ENCODE data around the gene FAM184A.

The FAM184A gene

DNA sequence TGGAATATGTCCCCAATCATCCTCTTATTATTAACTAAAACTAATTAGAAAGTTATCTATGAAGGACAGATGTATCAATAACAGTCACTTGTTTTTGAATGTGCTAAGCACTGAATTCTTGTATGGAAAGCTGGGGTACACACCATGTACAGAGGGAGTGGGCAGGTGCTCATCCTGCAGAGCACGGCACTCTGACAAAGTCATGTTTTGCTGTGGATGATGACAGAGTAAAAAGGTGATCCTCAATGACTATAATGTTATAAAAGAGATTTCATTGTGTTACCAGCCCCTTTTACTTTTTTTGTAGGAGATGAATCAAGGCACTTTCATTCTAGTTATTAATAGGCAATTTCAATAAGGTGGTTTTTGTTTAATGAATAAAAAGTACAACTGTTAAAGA, 92.2 kb downstream of the FAM184A start:
- no peaks in the 10 kb centered on the region for H3K9me3 ChIP-seq (ENCODE audit: control insufficient read depth in 2 of 2, low read length in 2 of 2)
- H3K9ac ChIP-seq (ENCODE audit: low read length in 2 of 2) = no peak overlapping the region
- no peak overlapping the region for H3K4me3 ChIP-seq (ENCODE audit: low read length in 2 of 2)
- no peak overlapping the region for H3K27ac ChIP-seq (ENCODE audit: low read length)
- H3K27me3 ChIP-seq (ENCODE audit: control insufficient read depth in 1 of 2, insufficient read depth in 2 of 2, low read length in 2 of 2) = no peaks in the 10 kb centered on the region
- H3K4me1 ChIP-seq (ENCODE audit: control insufficient read depth, insufficient read depth, low read length) = no peaks in the 10 kb centered on the region
- no peaks in the 10 kb centered on the region for H3K36me3 ChIP-seq (ENCODE audit: control insufficient read depth in 2 of 2, insufficient read depth in 2 of 2, low read length in 2 of 2)

- Histone ChIP-seq H3K36me3 (ENCODE audit: control insufficient read depth in 2 of 2, insufficient read depth in 2 of 2, low read length in 2 of 2) (no peaks in the 10 kb centered on the region), H3K27ac (ENCODE audit: low read length) (no peak overlapping the region), H3K4me1 (ENCODE audit: control insufficient read depth, insufficient read depth, low read length) (no peaks in the 10 kb centered on the region), H3K9ac (ENCODE audit: low read length in 2 of 2) (no peak overlapping the region), H3K27me3 (ENCODE audit: control insufficient read depth in 1 of 2, insufficient read depth in 2 of 2, low read length in 2 of 2) (no peaks in the 10 kb centered on the region), H3K9me3 (ENCODE audit: control insufficient read depth in 2 of 2, low read length in 2 of 2) (no peaks in the 10 kb centered on the region), H3K4me3 (ENCODE audit: low read length in 2 of 2) (no peak overlapping the region)
These were observed 93.2 kb downstream of the FAM184A start for GRCh38 chr6:118985123-118985830.

DNA sequence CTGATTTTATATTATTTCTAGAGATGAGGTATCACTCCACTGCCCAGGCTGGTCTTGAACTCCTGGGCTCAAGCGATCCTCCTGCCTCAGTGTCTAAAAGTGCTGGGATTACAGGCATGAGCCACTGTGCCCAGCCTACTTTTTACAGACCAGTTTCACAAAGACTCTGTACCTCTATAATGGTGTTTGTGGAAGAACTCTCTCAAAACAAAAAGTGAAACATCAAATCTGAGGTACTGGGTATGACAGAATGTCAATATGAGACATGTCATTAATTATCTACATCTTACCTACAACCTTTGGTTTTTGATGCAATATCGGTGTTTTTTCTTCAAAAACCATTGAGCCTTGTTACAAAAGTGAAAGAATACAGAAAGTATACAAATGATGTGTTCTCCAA, 94.1 kb downstream of the FAM184A start:
- Histone ChIP-seq H3K4me3 (ENCODE audit: low read length in 2 of 2) (no peak overlapping the region), H3K27me3 (ENCODE audit: control insufficient read depth in 1 of 2, insufficient read depth in 2 of 2, low read length in 2 of 2) (no peaks in the 10 kb centered on the region), H3K4me1 (ENCODE audit: control insufficient read depth, insufficient read depth, low read length) (no peaks in the 10 kb centered on the region), H3K27ac (ENCODE audit: low read length) (no peak overlapping the region), H3K9me3 (ENCODE audit: control insufficient read depth in 2 of 2, low read length in 2 of 2) (no peaks in the 10 kb centered on the region), H3K36me3 (ENCODE audit: control insufficient read depth in 2 of 2, insufficient read depth in 2 of 2, low read length in 2 of 2) (no peaks in the 10 kb centered on the region), H3K9ac (ENCODE audit: low read length in 2 of 2) (no peak overlapping the region)

DNA sequence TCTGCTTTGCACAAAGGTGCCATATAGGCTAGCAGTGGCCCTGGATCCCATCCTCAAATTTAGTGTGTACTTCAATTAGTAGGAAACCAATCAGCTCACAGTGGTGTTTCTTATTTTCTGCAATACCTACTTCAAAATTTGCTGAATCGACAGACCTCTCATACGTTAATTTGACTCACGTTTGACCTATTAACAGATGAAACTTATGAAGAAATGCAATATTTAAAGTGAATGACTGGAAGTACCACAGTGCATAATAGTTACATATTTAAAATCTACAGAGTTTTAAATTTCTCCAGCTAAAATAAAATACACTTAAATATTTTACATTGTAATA, 95.9 kb downstream of the FAM184A start:
- Histone ChIP-seq H3K4me1 (ENCODE audit: control insufficient read depth, insufficient read depth, low read length) (no peaks in the 10 kb centered on the region), H3K27me3 (ENCODE audit: control insufficient read depth in 1 of 2, insufficient read depth in 2 of 2, low read length in 2 of 2) (no peaks in the 10 kb centered on the region), H3K9me3 (ENCODE audit: control insufficient read depth in 2 of 2, low read length in 2 of 2) (no peaks in the 10 kb centered on the region), H3K27ac (ENCODE audit: low read length) (no peak overlapping the region), H3K36me3 (ENCODE audit: control insufficient read depth in 2 of 2, insufficient read depth in 2 of 2, low read length in 2 of 2) (peaks cover 0 to 4% of the 10 kb centered on the region in 2 donors), H3K4me3 (ENCODE audit: low read length in 2 of 2) (no peak overlapping the region), H3K9ac (ENCODE audit: low read length in 2 of 2) (no peak overlapping the region)

GRCh38 chr6:118981884-118982574, 96.4 kb downstream of the FAM184A start:
- no peaks in the 10 kb centered on the region for H3K4me1 ChIP-seq (ENCODE audit: control insufficient read depth, insufficient read depth, low read length)
- peaks cover 0 to 4% of the 10 kb centered on the region in 2 donors for H3K36me3 ChIP-seq (ENCODE audit: control insufficient read depth in 2 of 2, insufficient read depth in 2 of 2, low read length in 2 of 2)
- no peak overlapping the region for H3K4me3 ChIP-seq (ENCODE audit: low read length in 2 of 2)
- H3K9me3 ChIP-seq (ENCODE audit: control insufficient read depth in 2 of 2, low read length in 2 of 2) = no peaks in the 10 kb centered on the region
- no peaks in the 10 kb centered on the region for H3K27me3 ChIP-seq (ENCODE audit: control insufficient read depth in 1 of 2, insufficient read depth in 2 of 2, low read length in 2 of 2)
- no peak overlapping the region for H3K9ac ChIP-seq (ENCODE audit: low read length in 2 of 2)
- no peak overlapping the region for H3K27ac ChIP-seq (ENCODE audit: low read length)

DNA sequence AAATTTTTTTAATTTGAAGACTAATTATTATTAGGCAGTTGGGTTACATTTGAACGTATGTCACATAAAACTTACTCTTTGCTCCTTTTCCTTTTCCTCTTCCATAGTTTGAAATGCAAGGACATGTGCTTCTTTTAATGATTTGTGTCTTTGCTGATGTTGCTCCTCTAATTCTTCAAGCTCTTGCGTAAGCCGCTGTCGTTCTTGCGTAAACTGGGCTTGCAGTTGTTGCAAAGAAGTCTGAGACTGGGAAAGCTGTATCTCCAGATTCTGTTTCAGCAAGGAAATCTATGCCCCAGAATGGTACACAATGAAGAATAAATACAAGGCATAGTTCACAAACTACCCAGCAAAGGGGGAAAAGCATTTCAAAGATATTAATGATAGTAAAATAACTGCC, 98.4 kb downstream of the FAM184A start:
- no peaks in the 10 kb centered on the region for H3K9me3 ChIP-seq (ENCODE audit: control insufficient read depth in 2 of 2, low read length in 2 of 2)
- no peak overlapping the region for H3K27ac ChIP-seq (ENCODE audit: low read length)
- no peaks in the 10 kb centered on the region for H3K27me3 ChIP-seq (ENCODE audit: control insufficient read depth in 1 of 2, insufficient read depth in 2 of 2, low read length in 2 of 2)
- no peaks in the 10 kb centered on the region for H3K4me1 ChIP-seq (ENCODE audit: control insufficient read depth, insufficient read depth, low read length)
- H3K36me3 ChIP-seq (ENCODE audit: control insufficient read depth in 2 of 2, insufficient read depth in 2 of 2, low read length in 2 of 2) = peaks cover 0 to 4% of the 10 kb centered on the region in 2 donors
- H3K9ac ChIP-seq (ENCODE audit: low read length in 2 of 2) = no peak overlapping the region
- no peak overlapping the region for H3K4me3 ChIP-seq (ENCODE audit: low read length in 2 of 2)

DNA sequence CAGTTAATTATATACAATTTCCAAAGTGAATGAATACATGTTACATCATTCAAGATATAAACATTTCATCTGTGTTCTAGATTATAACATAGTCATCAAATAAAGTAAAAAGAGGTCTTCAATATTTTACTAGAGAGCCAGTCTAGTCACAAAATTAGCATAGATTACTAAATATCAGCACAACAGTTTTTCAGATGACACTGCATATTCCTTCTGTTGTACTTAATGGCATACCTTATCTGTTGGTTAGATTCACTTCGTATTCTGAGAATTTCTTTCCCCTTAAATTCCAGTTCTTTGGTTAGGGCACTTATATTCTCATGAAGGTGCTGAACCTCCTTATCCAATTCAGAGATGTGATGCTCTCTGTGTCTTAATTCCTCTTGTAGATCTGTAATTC, 103.7 kb downstream of the FAM184A start:
- Histone ChIP-seq H3K27ac (ENCODE audit: low read length) (no peak overlapping the region), H3K9me3 (ENCODE audit: control insufficient read depth in 2 of 2, low read length in 2 of 2) (no peaks in the 10 kb centered on the region), H3K9ac (ENCODE audit: low read length in 2 of 2) (no peak overlapping the region), H3K36me3 (ENCODE audit: control insufficient read depth in 2 of 2, insufficient read depth in 2 of 2, low read length in 2 of 2) (peaks cover 0 to 4% of the 10 kb centered on the region in 2 donors), H3K27me3 (ENCODE audit: control insufficient read depth in 1 of 2, insufficient read depth in 2 of 2, low read length in 2 of 2) (no peaks in the 10 kb centered on the region), H3K4me3 (ENCODE audit: low read length in 2 of 2) (no peak overlapping the region), H3K4me1 (ENCODE audit: control insufficient read depth, insufficient read depth, low read length) (no peaks in the 10 kb centered on the region)

DNA sequence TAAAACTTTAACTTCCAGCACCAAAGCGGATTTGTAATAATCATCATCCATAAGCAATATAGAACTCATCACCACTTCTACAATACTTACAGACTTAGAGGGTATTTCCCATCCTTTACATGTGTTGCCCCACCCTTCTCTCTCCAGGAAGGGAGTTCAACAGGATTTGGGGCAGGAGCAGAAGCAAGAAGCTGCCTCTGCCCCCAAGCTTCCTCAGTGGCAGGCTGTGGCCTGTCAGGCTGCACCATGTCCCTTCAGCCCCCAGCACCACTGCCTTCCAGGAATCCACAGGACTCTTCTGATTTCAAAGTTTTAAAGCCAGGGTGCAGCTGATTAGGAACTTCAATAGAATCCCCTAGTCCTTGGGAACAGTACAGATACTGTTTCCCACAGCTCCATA, 106.8 kb downstream of the FAM184A start:
- Histone ChIP-seq H3K9ac (ENCODE audit: low read length in 2 of 2) (no peak overlapping the region), H3K27me3 (ENCODE audit: control insufficient read depth in 1 of 2, insufficient read depth in 2 of 2, low read length in 2 of 2) (no peaks in the 10 kb centered on the region)

GRCh38 chr6:118970866-118971265, 107.6 kb downstream of the FAM184A start:
- Histone ChIP-seq H3K27ac (ENCODE audit: low read length) (no peak overlapping the region), H3K36me3 (ENCODE audit: control insufficient read depth in 2 of 2, insufficient read depth in 2 of 2, low read length in 2 of 2) (no peaks in the 10 kb centered on the region), H3K9me3 (ENCODE audit: control insufficient read depth in 2 of 2, low read length in 2 of 2) (no peaks in the 10 kb centered on the region), H3K4me3 (ENCODE audit: low read length in 2 of 2) (no peak overlapping the region), H3K4me1 (ENCODE audit: control insufficient read depth, insufficient read depth, low read length) (no peaks in the 10 kb centered on the region), H3K27me3 (ENCODE audit: control insufficient read depth in 1 of 2, insufficient read depth in 2 of 2, low read length in 2 of 2) (no peaks in the 10 kb centered on the region), H3K9ac (ENCODE audit: low read length in 2 of 2) (no peak overlapping the region)

More for the DNA sequence above, 106.8 kb downstream of the FAM184A start:
- Histone ChIP-seq H3K36me3 (ENCODE audit: control insufficient read depth in 2 of 2, insufficient read depth in 2 of 2, low read length in 2 of 2) (no peaks in the 10 kb centered on the region), H3K9me3 (ENCODE audit: control insufficient read depth in 2 of 2, low read length in 2 of 2) (no peaks in the 10 kb centered on the region), H3K27ac (ENCODE audit: low read length) (no peak overlapping the region), H3K4me1 (ENCODE audit: control insufficient read depth, insufficient read depth, low read length) (no peaks in the 10 kb centered on the region), H3K4me3 (ENCODE audit: low read length in 2 of 2) (no peak overlapping the region)

DNA sequence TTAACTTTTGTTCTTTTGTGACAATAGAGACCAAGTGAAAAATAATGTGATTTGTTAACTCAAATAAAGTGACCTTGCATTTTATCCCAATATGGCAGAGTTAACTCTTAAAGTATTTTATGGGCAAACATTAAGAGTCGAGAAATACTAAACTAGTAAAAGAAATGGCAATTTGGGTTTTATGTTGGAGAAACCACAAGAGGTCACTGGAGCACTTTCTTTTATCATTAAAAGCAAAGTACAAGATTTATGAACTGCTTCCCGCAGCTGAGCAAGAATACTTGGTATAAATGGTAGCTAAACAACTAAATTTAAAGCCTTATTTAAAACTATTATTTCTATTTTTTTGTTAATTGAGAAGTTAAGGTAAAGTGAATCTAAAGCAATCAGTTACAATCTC, 110.0 kb downstream of the FAM184A start:
- no peaks in the 10 kb centered on the region for H3K27me3 ChIP-seq (ENCODE audit: control insufficient read depth in 1 of 2, insufficient read depth in 2 of 2, low read length in 2 of 2)
- H3K27ac ChIP-seq (ENCODE audit: low read length) = no peak overlapping the region
- H3K4me1 ChIP-seq (ENCODE audit: control insufficient read depth, insufficient read depth, low read length) = no peaks in the 10 kb centered on the region
- H3K9me3 ChIP-seq (ENCODE audit: control insufficient read depth in 2 of 2, low read length in 2 of 2) = no peaks in the 10 kb centered on the region
- no peak overlapping the region for H3K9ac ChIP-seq (ENCODE audit: low read length in 2 of 2)
- H3K36me3 ChIP-seq (ENCODE audit: control insufficient read depth in 2 of 2, insufficient read depth in 2 of 2, low read length in 2 of 2) = no peaks in the 10 kb centered on the region
- no peak overlapping the region for H3K4me3 ChIP-seq (ENCODE audit: low read length in 2 of 2)

GRCh38 chr6:118967239-118967638, 111.2 kb downstream of the FAM184A start:
- H3K4me1 ChIP-seq (ENCODE audit: control insufficient read depth, insufficient read depth, low read length) = no peaks in the 10 kb centered on the region
- H3K36me3 ChIP-seq (ENCODE audit: control insufficient read depth in 2 of 2, insufficient read depth in 2 of 2, low read length in 2 of 2) = no peaks in the 10 kb centered on the region
- H3K9ac ChIP-seq (ENCODE audit: low read length in 2 of 2) = no peak overlapping the region
- no peak overlapping the region for H3K27ac ChIP-seq (ENCODE audit: low read length)
- H3K27me3 ChIP-seq (ENCODE audit: control insufficient read depth in 1 of 2, insufficient read depth in 2 of 2, low read length in 2 of 2) = no peaks in the 10 kb centered on the region
- H3K4me3 ChIP-seq (ENCODE audit: low read length in 2 of 2) = no peak overlapping the region
- H3K9me3 ChIP-seq (ENCODE audit: control insufficient read depth in 2 of 2, low read length in 2 of 2) = no peaks in the 10 kb centered on the region
